Gastrocnemius medialis (tissue), 4 donors: ENCODE data around the gene GRK6. TPM values are rescaled to one million over a fixed set of nuclear protein-coding genes. Genes with fewer than 3 reads are reported as not detected.
"Not testable (repeated sequence)": the region's sequence is repeated elsewhere in the genome, so short reads cannot be mapped to it uniquely, and the experiment has no call there.

Source experiments
- ATAC-seq, 2 donors: fragments of 150-250 bp; one replicate each; pipeline ENCODE4 v1.9.1; 2016
- DNase-seq, 2 donors: peaks; one replicate each; pipeline ENCODE4 v3.0.0-alpha.2; 2019
- H3K27ac ChIP-seq, 4 donors: fragments of 200-600 bp; sonication (generic); 1 replicate in 1 of 4; 2 replicates in 3 of 4; pipeline ENCODE4 v1.5.1; 2016 to 2018; ENCODE audit warnings: mild to moderate bottlenecking in 2 of 4, moderate library complexity in 1 of 4
- H3K27me3 ChIP-seq, 3 donors: fragments of 200-600 bp; sonication (generic) in 2 of 3; 1 replicate in 1 of 3; 2 replicates in 2 of 3; pipeline versions ENCODE4 v1.5.1 to v1.6.0; 2016 to 2019; ENCODE audit warnings: mild to moderate bottlenecking in 1 of 3, moderate library complexity in 1 of 3
- H3K36me3 ChIP-seq, 2 donors: fragments of 200-600 bp; sonication (generic) in 1 of 2; one replicate each; pipeline ENCODE4 v1.5.1; 2017 to 2018
- H3K4me1 ChIP-seq, 2 donors: fragments of 200-600 bp; sonication (generic) in 1 of 2; one replicate each; pipeline ENCODE4 v1.5.1; 2016 to 2017; ENCODE audit warnings: mild to moderate bottlenecking in 2 of 2
- H3K4me3 ChIP-seq, 4 donors: fragments of 200-600 bp; sonication (generic) in 3 of 4; 1 replicate in 1 of 4; 2 replicates in 3 of 4; pipeline ENCODE4 v1.5.1; 2016 to 2019; ENCODE audit warnings: mild to moderate bottlenecking in 2 of 4
- H3K9me3 ChIP-seq, 3 donors: fragments of 200-600 bp; sonication (generic) in 2 of 3; 1 replicate in 1 of 3; 2 replicates in 2 of 3; pipeline ENCODE4 v1.5.1; 2016 to 2019
- CTCF ChIP-seq, 5 experiments: fragments of 450-650 bp in 3 of 5; fragments of 200-600 bp in 2 of 5; sonication (generic) in 2 of 5; IDR thresholded peaks in 4 of 5; conservative IDR thresholded peaks in 1 of 5; 1 replicate in 4 of 5; 2 replicates in 1 of 5; pipeline ENCODE4 v1.5.1; 2016 to 2019; ENCODE audit warnings: antibody characterized with exemption in 5 of 5, mild to moderate bottlenecking in 3 of 5, moderate library complexity in 3 of 5
- POLR2A ChIP-seq, 2 donors: fragments of 450-650 bp; IDR thresholded peaks; one replicate each; pipeline ENCODE4 v1.6.1; 2017; ENCODE audit warnings: antibody characterized with exemption in 2 of 2, mild to moderate bottlenecking in 2 of 2, moderate library complexity in 2 of 2
- in situ Hi-C, 4 donors: fragments of 200-750 bp; cut with MboI; loops; one replicate each; pipeline versions ENCODE4 v1.15.0 to v1.8.0; 2017; ENCODE audit warnings: low sequenced_read_pairs in 4 of 4
- intact Hi-C: fragments of 100-400 bp; cut with DNase I; formaldehyde crosslinking; loops from one replicate; pipeline ENCODE4 v1.15.1; 2023; ENCODE audit warnings: low total_unique reads
- total RNA-seq, 4 donors: library from RNA; depleted of rRNA; stranded (reverse); fragments of >200 nt; gene quantifications; one replicate each; pipeline versions ENCODE4 v1.1.0 to v1.2.3, GENCODE V29; 2016

GRK6 gene
- total RNA-seq, 4 donors from 2014 or later: 12.7 to 40.5 (median 32.2) TPM

- no peaks in the 10 kb centered on the region for H3K9me3 ChIP-seq
- ATAC-seq: no peak
- DNase-seq: no peak
- H3K27me3 ChIP-seq: peaks cover 33 to 39% (median 37%) of the 10 kb centered on the region in 3 donors
- H3K4me3 ChIP-seq: no peak overlapping the region
- intact Hi-C loops (no loop called here), in situ Hi-C loops (loop anchor here in 2 of 4 donors (10.0 kb wide), 2 partner anchors 49 to 99 kb away; partner anchors contain the start of gene DOK3 (in 1 of the 2))
- H3K36me3 ChIP-seq: no peaks in the 10 kb centered on the region
- no peak overlapping the region for H3K27ac ChIP-seq
- peaks cover 19 to 25% of the 10 kb centered on the region in 2 donors for H3K4me1 ChIP-seq
- TF ChIP-seq CTCF (IDR thresholded peaks at IDR 0.05 in 4 of 5, conservative IDR thresholded peaks at IDR 0.05 in 1 of 5) (no peak), POLR2A (IDR thresholded peaks at IDR 0.05) (no peak)
Measured at GRCh38 chr5:177405805-177406204, 20.7 kb upstream of the GRK6 start.

GRCh38 chr5:177409043-177409801 is 17.3 kb upstream of the GRK6 start, which contains the start of gene F12:
TSS of gene F12 (minus strand) at chr5:177409564. CDS start at chr5:177409527, 37 bp downstream.
- in situ Hi-C loops (loop anchor here in 2 of 4 donors (10.0 kb wide), 2 partner anchors 46 to 96 kb away; partner anchors contain the start of gene DOK3 (in 1 of the 2)), intact Hi-C loops (no loop called here)
- H3K36me3 ChIP-seq: no peaks in the 10 kb centered on the region
- no peak for TF ChIP-seq POLR2A (IDR thresholded peaks at IDR 0.05)
- ATAC-seq (no peak), DNase-seq (no peak)
- H3K27me3 ChIP-seq: peaks cover 3 to 6% (median 4%) of the 10 kb centered on the region in 3 donors
- peaks cover 3 to 5% of the 10 kb centered on the region in 2 donors for H3K4me1 ChIP-seq
- H3K27ac ChIP-seq: no peak within 1 kb of the TSS
- H3K9me3 ChIP-seq: no peaks in the 10 kb centered on the region
- H3K4me3 ChIP-seq: no peak within 1 kb of the TSS

GRCh38 chr5:177410575-177410974 is 15.9 kb upstream of the GRK6 start:
- TF ChIP-seq CTCF (IDR thresholded peaks at IDR 0.05 in 4 of 5, conservative IDR thresholded peaks at IDR 0.05 in 1 of 5) (no peak), POLR2A (IDR thresholded peaks at IDR 0.05) (no peak)
- Histone ChIP-seq H3K27ac (no peak overlapping the region), H3K4me1 (no peaks in the 10 kb centered on the region), H3K9me3 (no peaks in the 10 kb centered on the region), H3K4me3 (no peak overlapping the region), H3K27me3 (no peaks in the 10 kb centered on the region), H3K36me3 (no peaks in the 10 kb centered on the region)
- intact Hi-C loops: no loop called here
- in situ Hi-C loops: no loop called here
- ATAC-seq (no peak), DNase-seq (no peak)

GRCh38 chr5:177412603-177413233 is 13.8 kb upstream of the GRK6 start:
- no peaks in the 10 kb centered on the region for H3K36me3 ChIP-seq
- no peaks in the 10 kb centered on the region for H3K27me3 ChIP-seq
- no peak for ATAC-seq
- in situ Hi-C loops: no loop called here
- intact Hi-C loops: no loop called here
- H3K4me3 ChIP-seq: no peak overlapping the region
- no peak for DNase-seq
- H3K27ac ChIP-seq: no peak overlapping the region
- no peaks in the 10 kb centered on the region for H3K4me1 ChIP-seq
- H3K9me3 ChIP-seq: no peaks in the 10 kb centered on the region
- TF ChIP-seq POLR2A (IDR thresholded peaks at IDR 0.05) (no peak), CTCF (IDR thresholded peaks at IDR 0.05 in 4 of 5, conservative IDR thresholded peaks at IDR 0.05 in 1 of 5) (no peak)

- no peaks in the 10 kb centered on the region for H3K9me3 ChIP-seq
- H3K36me3 ChIP-seq: no peaks in the 10 kb centered on the region
- H3K27me3 ChIP-seq: no peaks in the 10 kb centered on the region
- DNase-seq (no peak), ATAC-seq (no peak)
- no peak overlapping the region for H3K27ac ChIP-seq
- H3K4me1 ChIP-seq: no peaks in the 10 kb centered on the region
- TF ChIP-seq POLR2A (IDR thresholded peaks at IDR 0.05) (no peak), CTCF (IDR thresholded peaks at IDR 0.05 in 4 of 5, conservative IDR thresholded peaks at IDR 0.05 in 1 of 5) (no peak)
- no peak overlapping the region for H3K4me3 ChIP-seq
- in situ Hi-C loops (no loop called here), intact Hi-C loops (no loop called here)
Measured at GRCh38 chr5:177414481-177414880, 12.0 kb upstream of the GRK6 start.

GRCh38 chr5:177417081-177417480 is 9.4 kb upstream of the GRK6 start:
- H3K4me3 ChIP-seq, H3K4me1 ChIP-seq, H3K36me3 ChIP-seq, H3K9me3 ChIP-seq, intact Hi-C loops, H3K27me3 ChIP-seq, in situ Hi-C loops, H3K27ac ChIP-seq, ATAC-seq, DNase-seq: not testable (repeated sequence)
